Endodermal cell (in vitro differentiated cells): ENCODE measurements around the gene SLC45A3. TPM values are rescaled to one million over a fixed set of nuclear protein-coding genes. Genes with fewer than 3 reads are reported as not detected.
A peak's percentile ranks its signal among the peaks of the same experiment; 100 is the strongest.

Experiments
- DNase-seq: peaks from one replicate; pipeline ENCODE4 v3.0.0-alpha.2; 2017
- H3K27ac ChIP-seq: 2 replicates; pipeline ENCODE4 v1.5.1; 2013; ENCODE audit warnings: mild to moderate bottlenecking, low read depth, low read length, moderate library complexity
- H3K27me3 ChIP-seq: 2 replicates; pipeline ENCODE4 v1.6.1; 2013; ENCODE audit warnings: mild to moderate bottlenecking, low read length, moderate library complexity; ENCODE audit not compliant: insufficient read depth, control insufficient read depth, poor library complexity, severe bottlenecking
- H3K36me3 ChIP-seq: 2 replicates; pipeline ENCODE4 v1.7.0; 2013; ENCODE audit warnings: mild to moderate bottlenecking, low read length, moderate library complexity; ENCODE audit not compliant: control insufficient read depth, insufficient read depth
- H3K4me1 ChIP-seq: one replicate; pipeline ENCODE4 v1.7.0; 2013; ENCODE audit warnings: low read length; ENCODE audit not compliant: control insufficient read depth, insufficient read depth
- H3K4me3 ChIP-seq: 2 replicates; pipeline ENCODE4 v1.5.1; 2013; ENCODE audit warnings: mild to moderate bottlenecking, low read length, moderate library complexity
- H3K9ac ChIP-seq: 2 replicates; pipeline ENCODE4 v1.6.1; 2013; ENCODE audit warnings: mild to moderate bottlenecking, low read length, moderate library complexity; ENCODE audit not compliant: poor library complexity, severe bottlenecking; ENCODE audit errors: extremely low read depth
- H3K9me3 ChIP-seq: 2 replicates; pipeline ENCODE4 v1.6.1; 2013; ENCODE audit warnings: mild to moderate bottlenecking, low read length, moderate library complexity; ENCODE audit not compliant: control insufficient read depth
- H3K27ac Mint-ChIP-seq: 2 replicates; pipeline ENCODE4 v1.8.0; 2020; ENCODE audit warnings: mixed read lengths
- H3K27me3 Mint-ChIP-seq: 2 replicates; pipeline ENCODE4 v1.8.0; 2021; ENCODE audit warnings: mild to moderate bottlenecking, mixed read lengths; ENCODE audit not compliant: insufficient read depth
- H3K36me3 Mint-ChIP-seq: 2 replicates; pipeline ENCODE4 v1.8.0; 2020; ENCODE audit warnings: low read depth, mixed read lengths
- H3K4me1 Mint-ChIP-seq: 2 replicates; pipeline ENCODE4 v1.8.0; 2020; ENCODE audit warnings: mixed read lengths
- H3K4me3 Mint-ChIP-seq: 2 replicates; pipeline ENCODE4 v1.8.0; 2020; ENCODE audit warnings: mild to moderate bottlenecking, moderate library complexity, mixed read lengths
- H3K9me3 Mint-ChIP-seq: 2 replicates; pipeline ENCODE4 v1.8.0; 2020; ENCODE audit warnings: mild to moderate bottlenecking, mixed read lengths
- CTCF ChIP-seq: fragments of 200-600 bp; sonication (generic); conservative IDR thresholded peaks from 2 replicates; pipeline ENCODE4 v1.5.0; 2021; ENCODE audit warnings: antibody characterized with exemption, mild to moderate bottlenecking
- WGBS, 2 experiments: methylation state at CpG; one replicate each; pipeline versions ENCODE4 v1.1.5 to v1.1.7; 2013; ENCODE audit warnings: missing lambda C conversion rate in 2 of 2, mixed read lengths in 1 of 2; ENCODE audit not compliant: insufficient coverage in 1 of 2, insufficient read length in 1 of 2; 5-methylcytosine and 5-hydroxymethylcytosine counted together
- total RNA-seq, 2 donors: library from RNA; stranded (reverse); fragmentation: NEBNext Ultra II Directional in 1 of 2; extraction: Animal tissue kit (Norgen Biotek cat#: 25700) in 1 of 2; gene quantifications; 2 replicates in 1 of 2; 3 replicates in 1 of 2; pipeline ENCODE4 v1.2.1, GENCODE V29; 2021

Gene SLC45A3
- total RNA-seq, 2 donors from 2014 or later, result 7.9 to 10.2 TPM

GRCh38 chr1:205690122-205690756 is 9.9 kb upstream of the SLC45A3 start:
- Histone ChIP-seq H3K27ac (no peak overlapping the region), H3K27me3 (no peaks in the 10 kb centered on the region), H3K4me1 (peaks cover 11% of the 10 kb centered on the region), H3K9ac (no peak overlapping the region), H3K9me3 (no peaks in the 10 kb centered on the region), H3K4me3 (no peak overlapping the region), H3K36me3 (no peaks in the 10 kb centered on the region)
- Mint-ChIP-seq H3K36me3 (no peaks in the 10 kb centered on the region), H3K4me3 (no peak overlapping the region), H3K27me3 (no peaks in the 10 kb centered on the region), H3K9me3 (no peaks in the 10 kb centered on the region), H3K4me1 (peaks cover 33% of the 10 kb centered on the region), H3K27ac (no peak overlapping the region)
- no peak for TF ChIP-seq CTCF
- DNase-seq, result no peak
- WGBS, 2 experiments, result 94% methylated on average over 6 to 8 of the region's 8 CpGs

- Mint-ChIP-seq H3K27me3 (no peaks in the 10 kb centered on the region), H3K4me3 (no peak overlapping the region), H3K36me3 (no peaks in the 10 kb centered on the region), H3K27ac (peak overlapping the region; percentile 52), H3K4me1 (peaks cover 33% of the 10 kb centered on the region), H3K9me3 (no peaks in the 10 kb centered on the region)
- no peak overlapping the region for H3K4me3 ChIP-seq
- no peak overlapping the region for H3K9ac ChIP-seq
- peak; percentile 41 for TF ChIP-seq CTCF
- no peaks in the 10 kb centered on the region for H3K9me3 ChIP-seq
- H3K36me3 ChIP-seq, result no peaks in the 10 kb centered on the region
- H3K27me3 ChIP-seq, result no peaks in the 10 kb centered on the region
- peak overlapping the region; percentile 64 for H3K27ac ChIP-seq
- peaks cover 11% of the 10 kb centered on the region for H3K4me1 ChIP-seq
- WGBS, 2 experiments, result 65 to 77% methylated on average over 4 to 5 of the region's 5 CpGs
- DNase-seq, result peak; percentile 70
These were observed 9.2 kb upstream of the SLC45A3 start for GRCh38 chr1:205689479-205689878.

GRCh38 chr1:205688171-205689080 is 8.1 kb upstream of the SLC45A3 start:
- no peak for TF ChIP-seq CTCF
- peaks cover 31% of the 10 kb centered on the region for H3K4me1 Mint-ChIP-seq
- H3K36me3 Mint-ChIP-seq, result no peaks in the 10 kb centered on the region
- H3K27me3 Mint-ChIP-seq, result no peaks in the 10 kb centered on the region
- no peak overlapping the region for H3K4me3 Mint-ChIP-seq
- peak overlapping the region; percentile 64 for H3K27ac ChIP-seq
- 62 to 73% methylated on average over 5 to 7 of the region's 7 CpGs for WGBS, 2 experiments
- no peaks in the 10 kb centered on the region for H3K9me3 Mint-ChIP-seq
- no peak overlapping the region for H3K4me3 ChIP-seq
- H3K9me3 ChIP-seq, result no peaks in the 10 kb centered on the region
- no peak overlapping the region for H3K9ac ChIP-seq
- H3K36me3 ChIP-seq, result no peaks in the 10 kb centered on the region
- peaks cover 11% of the 10 kb centered on the region for H3K4me1 ChIP-seq
- DNase-seq, result peak; percentile 73
- no peaks in the 10 kb centered on the region for H3K27me3 ChIP-seq
- H3K27ac Mint-ChIP-seq, result peak overlapping the region; percentile 31
